Activated naive CD4-positive, alpha-beta T cell treated with anti-CD3 and anti-CD28 coated beads, Interleukin-2, amount 10 ng/mL, durations not matched to agents 5 hours and 36 hours (primary cell): Measurements from ENCODE around the gene CACNG3. TPM values are rescaled to one million over a fixed set of nuclear protein-coding genes. Genes with fewer than 3 reads are reported as not detected.

Source experiments
- total RNA-seq, 2 experiments: library from RNA; stranded (reverse); gene quantifications; one replicate each; pipeline ENCODE4 v1.2.3, GENCODE V29; 2021

CACNG3 gene
- not detected for total RNA-seq

DNA sequence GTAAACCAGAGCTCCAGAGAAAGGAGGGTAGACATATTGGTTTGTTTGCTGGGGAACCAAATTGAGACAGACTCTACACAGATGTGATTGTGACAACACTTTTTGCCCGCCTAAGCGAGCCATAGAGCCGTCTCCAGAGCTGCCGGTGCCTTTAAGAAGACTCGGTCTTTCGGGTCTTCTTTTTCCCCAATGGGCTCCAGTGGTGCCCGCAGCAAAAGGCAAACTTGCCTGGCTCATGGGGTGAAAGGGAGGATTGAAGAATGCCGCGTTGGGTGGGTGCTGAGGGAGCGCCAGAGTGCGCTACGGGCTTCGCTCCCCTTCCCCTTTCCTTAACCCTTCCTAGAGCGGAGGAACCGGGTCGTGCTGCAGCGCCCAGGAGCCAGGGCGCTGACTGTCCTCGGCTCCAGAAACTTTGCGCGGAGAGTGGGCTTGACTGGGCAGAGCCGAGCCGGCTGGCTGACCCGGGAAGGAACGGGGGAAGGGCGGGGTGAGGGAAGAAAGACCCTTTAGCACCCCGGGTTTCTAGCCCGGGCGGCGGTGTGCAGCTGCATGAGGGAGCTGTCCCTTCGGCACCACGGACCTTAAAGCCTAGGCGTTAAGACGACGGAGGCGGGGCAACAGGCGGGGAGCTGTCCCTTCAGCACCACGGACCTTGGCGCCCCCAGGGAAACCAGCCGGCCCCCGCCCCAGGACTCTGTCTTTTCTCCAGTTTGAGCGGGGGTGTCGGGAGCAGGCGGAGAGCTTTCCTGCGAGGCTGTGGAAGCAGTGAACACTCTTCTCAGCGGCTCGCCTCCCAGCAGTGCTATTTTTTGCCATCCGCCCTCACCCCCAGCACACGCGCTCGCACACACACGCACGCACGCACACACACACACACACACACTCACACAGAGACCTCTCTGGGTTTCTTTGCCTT, at the start of gene CACNG3:
TSS of gene CACNG3 (plus strand) at position 880 of the 916 bp plus-strand sequence. CDS start 420 bp downstream, outside the sequence.

